Measurements from ENCODE around the gene KRT15. TPM values are rescaled to one million over a fixed set of nuclear protein-coding genes. Genes with fewer than 3 reads are reported as not detected.
"Not testable (repeated sequence)": the region's sequence is repeated elsewhere in the genome, so short reads cannot be mapped to it uniquely, and the experiment has no call there.

Gene KRT15
- total RNA-seq, 1 donor from 2014 or later: 24.3 TPM

DNA sequence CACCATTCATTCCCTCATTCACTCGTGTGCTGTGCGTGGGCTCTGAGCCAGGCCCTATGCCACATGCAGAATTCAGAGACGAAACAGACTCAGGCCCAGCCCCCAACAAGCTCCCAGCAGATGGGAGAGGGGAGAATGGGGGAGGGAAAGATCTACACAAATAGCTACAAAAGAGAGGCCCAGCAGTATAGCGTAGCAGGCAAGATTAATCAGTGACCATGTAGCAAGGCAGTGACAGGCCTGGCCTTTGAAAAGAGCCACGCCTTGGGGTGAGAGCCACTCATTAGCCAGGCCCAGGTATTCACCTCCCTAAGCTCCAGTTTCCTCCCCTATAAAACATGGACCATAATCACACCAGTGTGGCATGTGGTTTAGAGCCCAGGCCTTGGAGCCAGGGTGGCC, 25.8 kb upstream of the KRT15 start:
- no peak overlapping the region for H3K27ac ChIP-seq
- ATAC-seq (peak; percentile 53), DNase-seq (no peak)
- no peak overlapping the region for H3K4me3 ChIP-seq
- peaks cover 14% of the 10 kb centered on the region for H3K4me1 ChIP-seq
- no peaks in the 10 kb centered on the region for H3K36me3 ChIP-seq
- intact Hi-C loops (cut with DNase I): no loop called here
- H3K27me3 ChIP-seq: no peaks in the 10 kb centered on the region
- H3K9me3 ChIP-seq: no peaks in the 10 kb centered on the region
- TF ChIP-seq, protein P1, sequence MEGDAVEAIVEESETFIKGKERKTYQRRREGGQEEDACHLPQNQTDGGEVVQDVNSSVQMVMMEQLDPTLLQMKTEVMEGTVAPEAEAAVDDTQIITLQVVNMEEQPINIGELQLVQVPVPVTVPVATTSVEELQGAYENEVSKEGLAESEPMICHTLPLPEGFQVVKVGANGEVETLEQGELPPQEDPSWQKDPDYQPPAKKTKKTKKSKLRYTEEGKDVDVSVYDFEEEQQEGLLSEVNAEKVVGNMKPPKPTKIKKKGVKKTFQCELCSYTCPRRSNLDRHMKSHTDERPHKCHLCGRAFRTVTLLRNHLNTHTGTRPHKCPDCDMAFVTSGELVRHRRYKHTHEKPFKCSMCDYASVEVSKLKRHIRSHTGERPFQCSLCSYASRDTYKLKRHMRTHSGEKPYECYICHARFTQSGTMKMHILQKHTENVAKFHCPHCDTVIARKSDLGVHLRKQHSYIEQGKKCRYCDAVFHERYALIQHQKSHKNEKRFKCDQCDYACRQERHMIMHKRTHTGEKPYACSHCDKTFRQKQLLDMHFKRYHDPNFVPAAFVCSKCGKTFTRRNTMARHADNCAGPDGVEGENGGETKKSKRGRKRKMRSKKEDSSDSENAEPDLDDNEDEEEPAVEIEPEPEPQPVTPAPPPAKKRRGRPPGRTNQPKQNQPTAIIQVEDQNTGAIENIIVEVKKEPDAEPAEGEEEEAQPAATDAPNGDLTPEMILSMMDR (IDR thresholded peaks at IDR 0.05): no peak

DNA sequence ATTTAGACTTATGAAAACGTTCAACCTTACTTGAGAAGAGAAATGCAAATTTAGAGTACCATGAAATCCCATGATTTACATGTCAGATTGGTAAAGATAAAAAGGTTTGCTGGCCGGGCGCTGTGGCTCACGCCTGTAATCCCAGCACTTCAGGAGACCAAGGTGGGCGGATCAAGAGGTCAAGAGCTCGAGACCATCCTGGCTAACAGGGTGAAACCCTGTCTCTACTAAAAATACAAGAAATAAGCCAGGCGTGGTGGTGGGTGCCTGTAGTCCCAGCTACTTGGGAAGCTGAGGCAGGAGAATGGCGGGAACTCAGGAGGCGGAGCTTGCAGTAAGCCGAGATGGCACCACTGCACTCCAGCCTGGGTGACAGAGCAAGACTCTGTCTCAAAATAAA, 24.1 kb upstream of the KRT15 start:
- H3K4me3 ChIP-seq; ATAC-seq; H3K9me3 ChIP-seq; intact Hi-C loops (cut with DNase I); H3K27ac ChIP-seq; H3K27me3 ChIP-seq; H3K4me1 ChIP-seq; DNase-seq; H3K36me3 ChIP-seq: not testable (repeated sequence)

DNA sequence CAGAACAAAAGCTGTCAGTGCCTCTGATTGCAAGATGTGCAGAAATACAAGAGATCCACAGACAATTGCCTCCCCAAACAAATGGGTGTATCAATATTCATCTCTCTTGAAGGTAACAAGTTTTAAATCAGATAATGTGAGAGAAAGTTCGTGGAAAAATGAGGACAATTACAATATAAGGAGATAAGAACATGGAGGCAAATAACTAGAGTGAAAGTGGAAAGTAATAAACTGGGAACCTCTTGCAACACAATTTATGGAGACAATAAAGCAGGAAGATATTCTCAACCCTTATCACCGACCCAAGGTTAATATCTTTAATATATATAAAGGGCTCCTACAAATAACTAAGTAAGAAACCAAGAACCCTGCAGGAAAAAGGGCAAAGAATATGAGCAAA, 23.7 kb upstream of the KRT15 start:
- no peaks in the 10 kb centered on the region for H3K27me3 ChIP-seq
- TF ChIP-seq, protein P1 (IDR thresholded peaks at IDR 0.05): no peak
- no peak for ATAC-seq
- H3K4me3 ChIP-seq: no peak overlapping the region
- H3K4me1 ChIP-seq: no peaks in the 10 kb centered on the region
- intact Hi-C loops (cut with DNase I): no loop called here
- no peaks in the 10 kb centered on the region for H3K36me3 ChIP-seq
- H3K27ac ChIP-seq: no peak overlapping the region
- no peak for DNase-seq
- H3K9me3 ChIP-seq: no peaks in the 10 kb centered on the region

DNA sequence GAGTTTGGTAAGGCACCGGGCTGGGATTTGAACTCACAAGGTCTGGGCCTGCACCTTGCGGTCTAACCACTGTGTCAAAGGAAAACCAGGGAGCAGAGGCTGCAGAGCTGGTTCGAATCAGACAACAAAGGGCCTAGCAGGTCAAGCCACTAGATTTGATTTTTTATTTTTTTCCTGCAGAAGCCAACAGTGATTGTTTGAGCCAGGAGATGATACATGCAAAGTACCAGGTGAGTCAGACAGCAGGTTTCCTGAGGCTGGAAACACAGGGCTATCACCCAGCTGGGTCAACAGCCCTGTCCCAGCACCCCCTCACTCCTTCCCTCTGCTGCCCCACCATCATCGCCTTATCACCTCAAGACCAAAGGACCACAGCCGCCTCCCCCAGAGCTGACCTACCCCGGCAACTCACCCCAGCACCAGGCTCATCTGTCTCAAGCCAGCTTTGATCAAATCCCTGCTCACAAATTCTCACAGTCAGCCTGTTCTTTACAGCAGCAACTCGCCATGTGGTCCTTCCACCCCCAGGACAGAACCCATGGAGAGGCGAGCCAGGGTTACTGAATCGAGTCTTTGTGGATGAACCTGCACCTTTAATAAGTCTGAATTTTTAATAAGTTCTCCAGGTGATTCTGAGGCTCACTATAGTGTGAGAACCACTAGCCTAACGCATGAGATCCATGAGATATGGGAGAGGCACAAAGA, 22.4 kb upstream of the KRT15 start:
- intact Hi-C loops (cut with DNase I): no loop called here
- Histone ChIP-seq H3K4me3 (no peak overlapping the region), H3K27me3 (no peaks in the 10 kb centered on the region), H3K27ac (no peak overlapping the region), H3K36me3 (no peaks in the 10 kb centered on the region), H3K9me3 (no peaks in the 10 kb centered on the region), H3K4me1 (no peaks in the 10 kb centered on the region)
- TF ChIP-seq, protein P1 (IDR thresholded peaks at IDR 0.05): no peak
- no peak for DNase-seq
- ATAC-seq: no peak

DNA sequence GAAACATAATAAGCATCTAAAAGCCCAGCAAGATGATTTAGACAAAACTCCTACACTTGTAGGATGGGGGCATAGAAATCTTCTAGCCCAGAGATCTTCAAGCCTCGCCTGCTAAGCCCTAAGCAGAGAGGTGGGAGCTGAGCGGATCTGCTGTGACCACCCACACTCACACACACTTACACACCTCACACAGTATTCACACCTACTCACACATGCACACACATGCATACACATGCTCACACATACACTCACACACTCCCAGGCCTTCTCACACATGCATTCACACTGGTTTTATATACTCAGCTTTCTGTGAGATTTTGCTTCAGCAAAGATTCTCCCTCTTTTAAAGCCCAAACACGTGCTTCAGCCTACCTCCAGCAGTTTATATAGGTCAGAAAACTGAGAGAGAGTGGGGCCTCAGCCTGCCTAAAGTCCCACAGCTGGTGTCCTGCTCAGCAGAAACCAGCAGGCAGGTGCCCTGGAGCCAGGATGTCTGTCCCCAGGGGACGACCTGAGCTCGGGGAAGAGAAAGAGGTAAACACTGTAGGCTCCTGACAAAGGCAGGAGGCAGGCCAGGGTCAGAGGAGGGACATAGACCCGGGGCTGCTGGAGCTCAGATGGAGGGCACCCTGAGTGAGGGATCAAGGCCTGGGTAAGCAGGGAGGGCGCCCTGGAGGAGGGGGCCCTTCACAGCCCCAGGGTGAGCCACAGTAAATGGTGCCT, 21.4 kb upstream of the KRT15 start:
- Histone ChIP-seq H3K36me3 (no peaks in the 10 kb centered on the region), H3K4me1 (no peaks in the 10 kb centered on the region), H3K4me3 (no peak overlapping the region), H3K9me3 (no peaks in the 10 kb centered on the region), H3K27ac (no peak overlapping the region), H3K27me3 (no peaks in the 10 kb centered on the region)
- intact Hi-C loops (cut with DNase I): no loop called here
- DNase-seq (no peak), ATAC-seq (no peak)
- TF ChIP-seq, protein P1 (IDR thresholded peaks at IDR 0.05): no peak

GRCh38 chr17:41539071-41539492, 20.4 kb upstream of the KRT15 start:
- DNase-seq: no peak
- H3K36me3 ChIP-seq: no peaks in the 10 kb centered on the region
- intact Hi-C loops (cut with DNase I): no loop called here
- no peaks in the 10 kb centered on the region for H3K27me3 ChIP-seq
- H3K4me3 ChIP-seq: no peak overlapping the region
- ATAC-seq: no peak
- no peaks in the 10 kb centered on the region for H3K4me1 ChIP-seq
- no peaks in the 10 kb centered on the region for H3K9me3 ChIP-seq
- TF ChIP-seq, protein P1 (IDR thresholded peaks at IDR 0.05): no peak
- H3K27ac ChIP-seq: no peak overlapping the region
